ENCODE results near the gene SLC25A13.
"Not testable (repeated sequence)": the region's sequence is repeated elsewhere in the genome, so short reads cannot be mapped to it uniquely, and the experiment has no call there.

SLC25A13 gene

GRCh38 chr7:96299496-96299895 is 22.4 kb downstream of the SLC25A13 start:
- DNase-seq (ENCODE audit: low read depth): no peak

GRCh38 chr7:96297876-96298275 is 24.0 kb downstream of the SLC25A13 start:
- no peak for DNase-seq (ENCODE audit: low read depth)

DNA sequence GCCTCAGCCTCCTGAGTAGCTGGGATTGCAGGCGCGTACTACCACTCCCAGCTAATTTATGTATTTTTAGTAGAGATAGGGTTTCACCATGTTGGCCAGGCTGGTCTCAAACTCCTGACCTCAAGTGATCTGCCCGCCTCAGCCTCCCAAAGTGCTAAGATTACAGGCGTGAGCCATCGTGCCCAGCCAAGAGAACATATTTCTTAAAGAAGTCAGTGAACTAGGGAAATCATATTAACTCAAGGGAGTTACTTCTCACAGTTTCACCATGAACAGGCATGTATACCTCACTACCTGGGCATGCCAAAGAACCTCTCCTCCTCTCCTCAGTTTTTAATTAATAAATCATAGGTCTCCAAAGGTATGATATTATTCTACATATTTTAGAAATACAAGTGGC is 24.5 kb downstream of the SLC25A13 start:
- not testable (repeated sequence) for DNase-seq (ENCODE audit: low read depth)

- not testable (repeated sequence) for DNase-seq (ENCODE audit: low read depth)
Observed at GRCh38 chr7:96293911-96294310, 28.0 kb downstream of the SLC25A13 start.

DNA sequence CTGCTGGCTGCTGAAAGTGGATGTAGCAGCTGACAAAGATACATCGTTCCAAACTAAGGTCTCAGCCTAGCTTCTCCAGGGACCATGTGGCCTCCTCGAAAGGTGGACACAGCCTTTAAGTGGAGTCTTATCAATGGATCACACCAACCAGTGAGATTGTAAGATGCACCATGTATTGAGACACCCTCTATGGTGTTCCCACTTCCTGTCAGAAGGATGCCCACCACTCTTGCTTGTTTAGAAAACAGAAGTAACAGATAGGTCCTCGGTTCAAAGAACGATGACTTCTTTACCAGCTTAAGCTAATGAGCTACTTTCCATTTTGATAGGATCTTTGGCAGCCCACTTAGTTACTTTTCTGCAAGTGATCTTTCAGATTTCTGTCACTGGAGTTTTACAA is 34.3 kb downstream of the SLC25A13 start:
- no peak for DNase-seq (ENCODE audit: low read depth)

GRCh38 chr7:96287132-96287531 is 34.8 kb downstream of the SLC25A13 start:
- DNase-seq (ENCODE audit: low read depth): no peak

- DNase-seq (ENCODE audit: low read depth): no peak
Observed at GRCh38 chr7:96285579-96285978, 36.3 kb downstream of the SLC25A13 start.

DNA sequence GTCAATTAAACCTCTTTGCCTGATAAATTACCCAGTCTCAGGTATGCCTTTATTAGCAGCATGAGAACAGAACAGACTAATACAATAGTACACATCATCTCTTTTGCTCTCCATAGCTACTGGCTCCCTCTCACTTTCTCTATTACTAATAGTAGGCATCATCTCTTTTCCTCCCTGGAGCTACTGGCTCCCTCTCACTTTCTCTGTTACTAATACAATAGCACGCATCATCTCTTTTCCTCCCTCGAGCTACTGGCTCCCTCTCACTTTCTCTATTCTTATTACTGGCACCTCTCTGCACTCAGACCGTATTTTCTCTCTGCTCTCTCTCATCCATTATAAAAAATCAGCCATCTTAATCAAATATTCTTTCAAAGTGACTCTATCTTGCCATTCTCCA is 37.1 kb downstream of the SLC25A13 start:
- DNase-seq (ENCODE audit: low read depth): no peak

DNA sequence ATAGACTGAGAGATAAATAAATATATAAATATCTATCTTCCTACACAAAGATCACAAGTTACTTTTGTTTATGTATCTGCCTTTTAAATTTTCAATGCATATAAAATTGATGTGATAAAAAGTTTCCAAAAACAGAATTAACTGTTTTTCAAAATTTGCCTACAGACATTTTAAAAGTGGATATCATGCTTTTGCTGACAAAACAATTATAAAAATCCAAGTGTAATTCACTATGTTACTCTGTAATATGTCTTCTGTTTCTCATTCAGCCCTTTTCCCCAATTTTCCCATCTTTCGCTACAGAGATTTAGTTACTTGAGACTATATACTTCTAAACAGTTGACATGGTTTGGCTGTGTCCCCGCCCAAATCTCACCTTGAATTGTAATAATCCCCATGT is 37.7 kb downstream of the SLC25A13 start:
- DNase-seq (ENCODE audit: low read depth): no peak

- no peak for DNase-seq (ENCODE audit: low read depth)
Observed at GRCh38 chr7:96282835-96283234, 39.1 kb downstream of the SLC25A13 start.

- no peak for DNase-seq (ENCODE audit: low read depth)
Observed at GRCh38 chr7:96277921-96278320, 44.0 kb downstream of the SLC25A13 start.

- no peak for DNase-seq (ENCODE audit: low read depth)
Observed at GRCh38 chr7:96276019-96276418, 45.9 kb downstream of the SLC25A13 start.

- no peak for DNase-seq (ENCODE audit: low read depth)
Observed at GRCh38 chr7:96273716-96274115, 48.2 kb downstream of the SLC25A13 start.

GRCh38 chr7:96269246-96269994 is 52.5 kb downstream of the SLC25A13 start:
- DNase-seq (ENCODE audit: low read depth): no peak

- DNase-seq (ENCODE audit: low read depth): no peak
Observed at GRCh38 chr7:96266580-96266979, 55.3 kb downstream of the SLC25A13 start.

GRCh38 chr7:96266015-96266414 is 55.9 kb downstream of the SLC25A13 start:
- no peak for DNase-seq (ENCODE audit: low read depth)

- no peak for DNase-seq (ENCODE audit: low read depth)
Observed at GRCh38 chr7:96253964-96254363, 67.9 kb downstream of the SLC25A13 start.

- no peak for DNase-seq (ENCODE audit: low read depth)
Observed at GRCh38 chr7:96253441-96253840, 68.5 kb downstream of the SLC25A13 start.

DNA sequence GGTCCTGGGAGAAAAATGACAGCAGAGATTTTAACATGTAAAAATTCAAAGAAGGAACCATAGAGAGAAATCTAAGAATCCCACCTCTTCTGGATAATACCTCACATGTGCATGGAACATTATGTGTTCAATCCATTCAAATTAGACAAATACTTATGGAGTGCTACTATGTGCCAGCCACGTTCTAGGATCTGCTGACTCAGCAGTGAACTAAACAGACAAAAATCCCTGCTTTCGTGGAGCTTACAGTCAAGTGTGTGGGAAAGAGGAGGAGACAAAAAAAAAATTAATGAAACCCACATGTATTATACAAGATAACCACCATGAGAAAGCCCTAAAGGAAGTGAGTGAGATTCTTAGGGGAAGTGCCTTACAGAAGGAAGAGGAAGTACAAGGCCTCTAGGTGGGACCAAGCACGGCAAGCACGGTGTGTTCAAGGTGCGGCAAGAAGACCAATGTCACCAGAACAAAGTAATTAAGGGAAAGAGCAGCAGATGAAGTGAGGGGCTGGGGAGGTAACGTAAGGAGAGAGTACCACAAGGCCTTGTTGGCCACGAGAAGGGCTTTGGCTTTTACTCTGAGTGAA is 71.0 kb downstream of the SLC25A13 start:
- no peak for DNase-seq (ENCODE audit: low read depth)

GRCh38 chr7:96248405-96248804 is 73.5 kb downstream of the SLC25A13 start:
- DNase-seq (ENCODE audit: low read depth): no peak

GRCh38 chr7:96246919-96247318 is 75.0 kb downstream of the SLC25A13 start:
- no peak for DNase-seq (ENCODE audit: low read depth)

GRCh38 chr7:96244992-96245292 is 77.0 kb downstream of the SLC25A13 start:
- DNase-seq (ENCODE audit: low read depth): no peak

GRCh38 chr7:96244244-96244991 is 77.5 kb downstream of the SLC25A13 start:
- DNase-seq (ENCODE audit: low read depth): no peak

All from activated T-cell treated with anti-CD3 and anti-CD28 coated beads for 24 hours (primary cell).